ENCODE data around the gene CRIP1.

Gene CRIP1

DNA sequence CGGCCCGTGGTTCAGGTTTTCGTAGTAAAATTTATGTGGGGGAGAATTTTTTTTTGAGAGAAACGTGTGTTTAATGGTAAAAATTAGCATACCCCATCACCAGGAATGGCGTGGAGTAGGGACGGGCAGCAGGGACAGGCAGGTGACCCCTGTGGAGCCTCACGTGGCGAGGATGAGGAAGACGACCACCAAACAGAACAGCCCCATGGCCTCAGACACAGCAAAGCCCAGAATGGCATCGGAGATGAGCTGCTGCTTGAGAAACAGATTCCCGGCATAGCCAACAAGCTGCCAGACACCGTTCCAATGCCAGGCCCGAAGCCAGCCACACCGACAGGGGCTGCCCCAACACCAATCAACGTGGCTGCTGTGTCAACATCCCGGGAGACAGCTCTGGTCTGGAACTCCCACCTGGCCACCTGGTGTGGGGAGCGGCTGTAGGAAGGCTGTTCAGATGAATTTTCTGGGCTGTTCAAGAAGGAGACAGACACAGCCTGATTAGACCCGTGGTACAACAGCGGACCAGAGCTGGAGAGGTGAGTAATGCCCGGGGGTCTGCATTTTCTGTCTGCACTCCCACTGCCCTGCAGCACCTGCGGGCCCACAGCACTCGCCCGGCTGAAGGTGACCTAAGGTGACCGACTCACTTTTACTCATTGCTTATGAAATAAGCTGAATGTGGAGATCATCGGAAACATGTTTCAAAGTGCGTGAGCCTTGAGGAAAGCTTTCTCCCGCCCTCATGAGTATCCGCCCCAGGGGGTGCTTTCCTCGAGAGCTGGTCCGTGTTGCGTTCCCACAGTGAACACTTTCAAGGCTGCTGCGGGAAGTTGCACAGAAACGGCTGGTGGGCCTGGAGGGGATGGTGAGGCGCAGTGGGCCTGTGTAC is 50.2 kb downstream of the CRIP1 start:
- DNase-seq = no peak

DNA sequence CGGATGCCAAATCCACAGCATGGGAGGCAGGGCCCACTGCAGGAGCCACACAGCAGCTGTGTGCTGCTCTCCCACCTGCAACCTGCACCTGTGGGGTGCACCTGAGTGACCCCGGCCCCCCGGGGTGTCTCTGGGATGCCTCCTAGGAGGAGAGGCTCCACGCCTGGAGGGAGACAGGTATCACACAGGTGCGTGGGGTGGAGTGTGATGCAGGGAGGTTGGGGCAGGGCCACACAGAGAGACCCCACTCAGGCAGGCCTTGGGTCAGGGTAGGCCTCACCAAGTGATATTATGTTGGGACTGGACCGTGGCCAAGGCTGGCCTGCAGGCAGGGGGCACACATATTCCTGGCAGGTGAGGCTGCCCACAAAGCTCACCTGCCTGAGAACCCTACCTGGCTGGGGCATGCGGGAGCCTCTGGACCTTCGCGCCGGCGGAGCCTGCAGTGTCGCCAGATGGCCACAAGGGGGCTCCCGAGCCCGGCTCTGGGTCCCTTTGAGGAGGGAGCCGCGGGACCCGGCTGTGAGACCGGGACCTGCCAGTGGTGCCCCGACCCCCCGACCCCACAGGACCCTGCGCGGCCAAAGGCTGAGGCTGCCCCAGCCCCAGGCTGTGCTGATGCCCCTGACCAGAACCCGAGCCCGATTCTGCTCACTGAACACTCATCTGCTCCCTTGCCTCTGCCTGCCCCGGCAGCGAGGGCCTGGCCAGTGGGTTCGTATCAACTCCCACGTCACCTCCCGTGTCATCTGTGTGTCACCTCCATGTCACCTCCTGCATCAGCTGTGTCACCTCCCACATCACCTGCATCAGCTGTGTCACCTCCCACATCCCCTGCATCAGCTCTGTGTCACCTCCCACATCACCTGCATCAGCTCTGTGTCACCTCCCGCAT is 51.1 kb downstream of the CRIP1 start:
- peak; percentile 11 for DNase-seq
